ENCODE data around the gene SLC22A9. TPM values are rescaled to one million over a fixed set of nuclear protein-coding genes. Genes with fewer than 3 reads are reported as not detected.
"Not testable (repeated sequence)": the region's sequence is repeated elsewhere in the genome, so short reads cannot be mapped to it uniquely, and the experiment has no call there.

Gene SLC22A9
- total RNA-seq, 1 experiment from 2014 or later = not detected

DNA sequence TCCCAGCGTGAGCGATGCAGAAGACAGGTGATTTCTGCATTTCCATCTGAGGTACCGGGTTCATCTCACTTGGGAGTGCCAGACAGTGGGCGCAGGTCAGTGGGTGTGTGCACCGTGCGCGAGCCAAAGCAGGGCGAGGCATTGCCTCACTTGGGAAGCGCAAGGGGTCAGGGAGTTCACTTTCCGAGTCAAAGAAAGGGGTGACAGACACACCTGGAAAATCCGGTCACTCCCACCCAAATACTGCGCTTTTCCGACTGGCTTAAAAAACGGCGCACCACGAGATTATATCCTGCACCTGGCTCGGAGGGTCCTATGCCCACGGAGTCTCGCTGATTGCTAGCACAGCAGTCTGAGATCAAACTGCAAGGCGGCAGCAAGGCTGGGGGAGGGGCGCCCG, 65.8 kb downstream of the SLC22A9 start:
- ATAC-seq; H3K9me3 ChIP-seq (ENCODE audit: control insufficient read depth, insufficient read depth, low read depth, low read length); H3K36me3 ChIP-seq (ENCODE audit: control insufficient read depth, insufficient read depth, low read length); BruUV-seq (replicated peaks); H3K27ac ChIP-seq (ENCODE audit: low read length); H3K27me3 ChIP-seq (ENCODE audit: control insufficient read depth, insufficient read depth, low read length); in situ Hi-C loops (cut with HindIII; ENCODE audit: low pct_unique_long_range_greater_than_20kb, low sequenced_read_pairs); intact Hi-C loops (cut with micrococcal nuclease; ENCODE audit: unreplicated experiment); H3K4me1 ChIP-seq (ENCODE audit: control insufficient read depth, insufficient read depth, low read length); DNase-seq (ENCODE audit: low read depth, low spot score); CTCF ChIA-PET; H3K4me3 ChIP-seq (ENCODE audit: low read depth in 2 of 2, low read length in 2 of 2): not testable (repeated sequence)
- POLR2A ChIA-PET = interaction anchor here (0.5 kb wide), 1 partner anchor 306 kb away, joined by 4 read pairs; no protein-coding TSS in a partner anchor

GRCh38 chr11:63435831-63436230, 66.2 kb downstream of the SLC22A9 start:
- ATAC-seq; H3K36me3 ChIP-seq (ENCODE audit: control insufficient read depth, insufficient read depth, low read length); DNase-seq (ENCODE audit: low read depth, low spot score); intact Hi-C loops (cut with micrococcal nuclease; ENCODE audit: unreplicated experiment); H3K27ac ChIP-seq (ENCODE audit: low read length); H3K9me3 ChIP-seq (ENCODE audit: control insufficient read depth, insufficient read depth, low read depth, low read length); POLR2A ChIA-PET; H3K27me3 ChIP-seq (ENCODE audit: control insufficient read depth, insufficient read depth, low read length); in situ Hi-C loops (cut with HindIII; ENCODE audit: low pct_unique_long_range_greater_than_20kb, low sequenced_read_pairs); BruUV-seq (replicated peaks); CTCF ChIA-PET; H3K4me1 ChIP-seq (ENCODE audit: control insufficient read depth, insufficient read depth, low read length); H3K4me3 ChIP-seq (ENCODE audit: low read depth in 2 of 2, low read length in 2 of 2): not testable (repeated sequence)

GRCh38 chr11:63443714-63444113, 74.1 kb downstream of the SLC22A9 start:
- no peak overlapping the region for H3K27ac ChIP-seq (ENCODE audit: low read length)
- DNase-seq (ENCODE audit: low read depth, low spot score) = no peak
- intact Hi-C loops (cut with micrococcal nuclease; ENCODE audit: unreplicated experiment) (no loop called here), in situ Hi-C loops (cut with HindIII; ENCODE audit: low pct_unique_long_range_greater_than_20kb, low sequenced_read_pairs) (no loop called here)
- no peaks in the 10 kb centered on the region for H3K4me1 ChIP-seq (ENCODE audit: control insufficient read depth, insufficient read depth, low read length)
- peaks cover 7% of the 10 kb centered on the region for H3K27me3 ChIP-seq (ENCODE audit: control insufficient read depth, insufficient read depth, low read length)
- no peak for TF ChIP-seq SIN3A (IDR thresholded peaks at IDR 0.05; ENCODE audit: borderline replicate concordance, insufficient read depth, low read depth, low read length)
- TF ChIP-seq TCF7L2 (IDR thresholded peaks at IDR 0.05; ENCODE audit: low read depth, low read length) = no peak
- TF ChIP-seq, protein P1, sequence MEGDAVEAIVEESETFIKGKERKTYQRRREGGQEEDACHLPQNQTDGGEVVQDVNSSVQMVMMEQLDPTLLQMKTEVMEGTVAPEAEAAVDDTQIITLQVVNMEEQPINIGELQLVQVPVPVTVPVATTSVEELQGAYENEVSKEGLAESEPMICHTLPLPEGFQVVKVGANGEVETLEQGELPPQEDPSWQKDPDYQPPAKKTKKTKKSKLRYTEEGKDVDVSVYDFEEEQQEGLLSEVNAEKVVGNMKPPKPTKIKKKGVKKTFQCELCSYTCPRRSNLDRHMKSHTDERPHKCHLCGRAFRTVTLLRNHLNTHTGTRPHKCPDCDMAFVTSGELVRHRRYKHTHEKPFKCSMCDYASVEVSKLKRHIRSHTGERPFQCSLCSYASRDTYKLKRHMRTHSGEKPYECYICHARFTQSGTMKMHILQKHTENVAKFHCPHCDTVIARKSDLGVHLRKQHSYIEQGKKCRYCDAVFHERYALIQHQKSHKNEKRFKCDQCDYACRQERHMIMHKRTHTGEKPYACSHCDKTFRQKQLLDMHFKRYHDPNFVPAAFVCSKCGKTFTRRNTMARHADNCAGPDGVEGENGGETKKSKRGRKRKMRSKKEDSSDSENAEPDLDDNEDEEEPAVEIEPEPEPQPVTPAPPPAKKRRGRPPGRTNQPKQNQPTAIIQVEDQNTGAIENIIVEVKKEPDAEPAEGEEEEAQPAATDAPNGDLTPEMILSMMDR (IDR thresholded peaks at IDR 0.05) = no peak
- TF ChIP-seq POLR2AphosphoS5 (IDR thresholded peaks at IDR 0.05; ENCODE audit: low read depth, low read length) = no peak
- TF ChIP-seq, protein P2, sequence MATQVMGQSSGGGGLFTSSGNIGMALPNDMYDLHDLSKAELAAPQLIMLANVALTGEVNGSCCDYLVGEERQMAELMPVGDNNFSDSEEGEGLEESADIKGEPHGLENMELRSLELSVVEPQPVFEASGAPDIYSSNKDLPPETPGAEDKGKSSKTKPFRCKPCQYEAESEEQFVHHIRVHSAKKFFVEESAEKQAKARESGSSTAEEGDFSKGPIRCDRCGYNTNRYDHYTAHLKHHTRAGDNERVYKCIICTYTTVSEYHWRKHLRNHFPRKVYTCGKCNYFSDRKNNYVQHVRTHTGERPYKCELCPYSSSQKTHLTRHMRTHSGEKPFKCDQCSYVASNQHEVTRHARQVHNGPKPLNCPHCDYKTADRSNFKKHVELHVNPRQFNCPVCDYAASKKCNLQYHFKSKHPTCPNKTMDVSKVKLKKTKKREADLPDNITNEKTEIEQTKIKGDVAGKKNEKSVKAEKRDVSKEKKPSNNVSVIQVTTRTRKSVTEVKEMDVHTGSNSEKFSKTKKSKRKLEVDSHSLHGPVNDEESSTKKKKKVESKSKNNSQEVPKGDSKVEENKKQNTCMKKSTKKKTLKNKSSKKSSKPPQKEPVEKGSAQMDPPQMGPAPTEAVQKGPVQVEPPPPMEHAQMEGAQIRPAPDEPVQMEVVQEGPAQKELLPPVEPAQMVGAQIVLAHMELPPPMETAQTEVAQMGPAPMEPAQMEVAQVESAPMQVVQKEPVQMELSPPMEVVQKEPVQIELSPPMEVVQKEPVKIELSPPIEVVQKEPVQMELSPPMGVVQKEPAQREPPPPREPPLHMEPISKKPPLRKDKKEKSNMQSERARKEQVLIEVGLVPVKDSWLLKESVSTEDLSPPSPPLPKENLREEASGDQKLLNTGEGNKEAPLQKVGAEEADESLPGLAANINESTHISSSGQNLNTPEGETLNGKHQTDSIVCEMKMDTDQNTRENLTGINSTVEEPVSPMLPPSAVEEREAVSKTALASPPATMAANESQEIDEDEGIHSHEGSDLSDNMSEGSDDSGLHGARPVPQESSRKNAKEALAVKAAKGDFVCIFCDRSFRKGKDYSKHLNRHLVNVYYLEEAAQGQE (IDR thresholded peaks at IDR 0.05; ENCODE audit: insufficient read depth in 1 of 2, low read depth in 2 of 2, low read length in 1 of 2) = no peak
- ATAC-seq = no peak
- H3K36me3 ChIP-seq (ENCODE audit: control insufficient read depth, insufficient read depth, low read length) = no peaks in the 10 kb centered on the region
- ChIA-PET CTCF (no interaction called here), POLR2A (no interaction called here)
- H3K4me3 ChIP-seq (ENCODE audit: low read depth in 2 of 2, low read length in 2 of 2) = no peak overlapping the region
- H3K9me3 ChIP-seq (ENCODE audit: control insufficient read depth, insufficient read depth, low read depth, low read length) = no peaks in the 10 kb centered on the region
- no TSS peak for BruUV-seq (replicated peaks)
